HL-60 (cell line): Measurements from ENCODE around the gene EOGT.

ENCODE experiments used
- GABPA ChIP-seq: IDR thresholded peaks from 2 replicates; pipeline ENCODE4 v1.6.1; 2012; ENCODE audit warnings: low read depth
- POLR2AphosphoS5 ChIP-seq: IDR thresholded peaks from 2 replicates; pipeline ENCODE4 v1.6.1; 2012; ENCODE audit warnings: low read depth
- TF ChIP-seq, protein P1 (sequence below): IDR thresholded peaks from one replicate; pipeline ENCODE4 v1.5.1; 2011; ENCODE audit warnings: low read length, control low read depth, inconsistent platforms; ENCODE audit not compliant: insufficient read depth

DNA sequence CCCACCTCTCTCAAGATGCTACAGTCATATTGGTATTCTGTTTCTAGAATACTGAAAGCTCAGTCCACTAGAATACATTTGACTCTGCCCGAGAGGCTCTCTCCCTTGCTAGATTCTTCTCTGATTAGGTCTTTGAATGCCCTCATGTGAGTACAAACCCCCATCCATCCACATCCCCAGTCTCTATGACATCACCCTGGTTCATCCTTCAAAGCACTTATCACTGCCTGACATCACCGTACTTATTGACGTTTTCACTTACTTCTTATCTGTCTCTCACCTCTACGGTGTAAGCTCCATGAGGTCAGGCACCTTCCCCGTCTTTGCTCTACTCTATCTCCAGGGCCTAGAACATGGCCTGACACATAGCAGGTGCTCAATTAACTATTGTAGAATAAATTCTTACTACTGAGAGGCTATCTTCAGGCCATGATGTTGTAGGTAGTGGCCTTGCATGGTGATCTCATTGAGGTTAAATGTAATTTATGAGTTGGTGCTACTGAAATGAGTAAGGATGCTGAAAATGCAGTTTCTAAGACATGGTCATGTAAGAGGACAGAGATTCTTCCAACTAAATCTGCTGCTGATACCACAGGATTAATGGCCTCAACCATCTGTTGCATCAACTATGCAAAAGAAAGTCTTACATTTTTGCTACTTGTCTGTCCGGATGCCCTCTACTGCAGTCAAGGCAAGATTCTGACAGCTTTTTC, 26.8 kb downstream of the EOGT start:
- TF ChIP-seq, protein P1, sequence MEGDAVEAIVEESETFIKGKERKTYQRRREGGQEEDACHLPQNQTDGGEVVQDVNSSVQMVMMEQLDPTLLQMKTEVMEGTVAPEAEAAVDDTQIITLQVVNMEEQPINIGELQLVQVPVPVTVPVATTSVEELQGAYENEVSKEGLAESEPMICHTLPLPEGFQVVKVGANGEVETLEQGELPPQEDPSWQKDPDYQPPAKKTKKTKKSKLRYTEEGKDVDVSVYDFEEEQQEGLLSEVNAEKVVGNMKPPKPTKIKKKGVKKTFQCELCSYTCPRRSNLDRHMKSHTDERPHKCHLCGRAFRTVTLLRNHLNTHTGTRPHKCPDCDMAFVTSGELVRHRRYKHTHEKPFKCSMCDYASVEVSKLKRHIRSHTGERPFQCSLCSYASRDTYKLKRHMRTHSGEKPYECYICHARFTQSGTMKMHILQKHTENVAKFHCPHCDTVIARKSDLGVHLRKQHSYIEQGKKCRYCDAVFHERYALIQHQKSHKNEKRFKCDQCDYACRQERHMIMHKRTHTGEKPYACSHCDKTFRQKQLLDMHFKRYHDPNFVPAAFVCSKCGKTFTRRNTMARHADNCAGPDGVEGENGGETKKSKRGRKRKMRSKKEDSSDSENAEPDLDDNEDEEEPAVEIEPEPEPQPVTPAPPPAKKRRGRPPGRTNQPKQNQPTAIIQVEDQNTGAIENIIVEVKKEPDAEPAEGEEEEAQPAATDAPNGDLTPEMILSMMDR = no peak
- TF ChIP-seq GABPA (no peak), POLR2AphosphoS5 (no peak)
